Transverse colon (tissue), 4 donors: ENCODE data around the gene PTPRA. TPM values are rescaled to one million over a fixed set of nuclear protein-coding genes. Genes with fewer than 3 reads are reported as not detected.
"Not testable (repeated sequence)": the region's sequence is repeated elsewhere in the genome, so short reads cannot be mapped to it uniquely, and the experiment has no call there.

Experiments
- DNase-seq: peaks from one replicate; pipeline ENCODE4 v3.0.0-alpha.2; 2019
- H3K27ac ChIP-seq, 4 donors: fragments of 200-600 bp; sonication (generic); 2 replicates each; pipeline ENCODE4 v1.5.1; 2016 to 2018; ENCODE audit warnings: inconsistent platforms in 4 of 4
- H3K27me3 ChIP-seq: fragments of 200-600 bp; sonication (generic); 2 replicates; pipeline ENCODE4 v1.5.1; 2017; ENCODE audit warnings: inconsistent platforms
- H3K36me3 ChIP-seq, 4 donors: fragments of 200-600 bp; sonication (generic); 2 replicates each; pipeline ENCODE4 v1.5.1; 2017 to 2019; ENCODE audit warnings: inconsistent platforms in 4 of 4
- H3K4me1 ChIP-seq, 4 donors: fragments of 200-600 bp; sonication (generic); 2 replicates each; pipeline ENCODE4 v1.5.1; 2017 to 2020; ENCODE audit warnings: inconsistent platforms in 4 of 4
- H3K4me3 ChIP-seq, 4 donors: fragments of 200-600 bp; sonication (generic); 1 replicate in 1 of 4; 2 replicates in 3 of 4; pipeline versions ENCODE4 v1.5.1 to v1.6.1; 2017 to 2019; ENCODE audit warnings: inconsistent platforms in 4 of 4
- H3K9me3 ChIP-seq, 2 donors: fragments of 200-600 bp; sonication (generic); 2 replicates each; pipeline ENCODE4 v1.5.1; 2017 to 2019; ENCODE audit warnings: inconsistent platforms in 2 of 2
- EP300 ChIP-seq: sonication (generic); formaldehyde crosslinking; IDR thresholded peaks from one replicate; pipeline ENCODE4 v1.6.1; 2017; ENCODE audit warnings: antibody characterized with exemption, low read depth
- POLR2A ChIP-seq: fragments of 450-650 bp; IDR thresholded peaks from one replicate; pipeline ENCODE4 v1.6.1; 2016; ENCODE audit warnings: antibody characterized with exemption, mild to moderate bottlenecking, moderate library complexity
- POLR2AphosphoS5 ChIP-seq, 3 donors: sonication (generic); formaldehyde crosslinking; IDR thresholded peaks; one replicate each; pipeline ENCODE4 v1.6.1; 2016; ENCODE audit warnings: antibody characterized with exemption in 3 of 3
- WGBS, 2 donors: methylation state at CpG; one replicate each; pipeline ENCODE4 v1.1.5; 2018; ENCODE audit warnings: low coverage in 1 of 2; 5-methylcytosine and 5-hydroxymethylcytosine counted together
- in situ Hi-C, 4 donors: fragments of 200-750 bp; cut with MboI; loops; one replicate each; pipeline versions ENCODE4 v1.15.0 to v1.15.1; 2017; ENCODE audit warnings: low sequenced_read_pairs in 3 of 4, low pct_ligation_motif_present in 1 of 4, low pct_unique_long_range_greater_than_20kb in 1 of 4
- intact Hi-C: fragments of 100-400 bp; cut with DNase I; formaldehyde crosslinking; loops from one replicate; pipeline ENCODE4 v1.15.1; 2023; ENCODE audit warnings: low total_unique reads
- total RNA-seq, 4 donors: library from RNA; depleted of rRNA; stranded (reverse); fragments of >200 nt; gene quantifications; one replicate each; pipeline ENCODE4 v1.1.0, GENCODE V29; 2016
- TF ChIP-seq, protein P1 (sequence below), 5 experiments: fragments of 200-600 bp in 3 of 5; fragments of 450-650 bp in 2 of 5; sonication (generic) in 3 of 5; IDR thresholded peaks; 1 replicate in 2 of 5; 2 replicates in 3 of 5; pipeline ENCODE4 v1.5.1; 2016 to 2017; ENCODE audit warnings: antibody characterized with exemption in 5 of 5, inconsistent platforms in 3 of 5, mild to moderate bottlenecking in 2 of 5, moderate library complexity in 1 of 5

Gene PTPRA
- total RNA-seq, 4 donors from 2014 or later = 32.2 to 55.8 (median 45.8) TPM

GRCh38 chr20:3071610-3072529 lies 198.6 kb downstream of the PTPRA start, which contains the start of gene OXT:
Gene OXT (plus strand): TSS chr20:3071620. CDS start chr20:3071656, 36 bp downstream.
- peak; percentile 57 for DNase-seq
- in situ Hi-C loops (loop anchor here in 2 of 4 donors (25.0 kb wide), 1 partner anchor 240 kb away; no protein-coding TSS in a partner anchor), intact Hi-C loops (no loop called here)
- H3K27ac ChIP-seq = no peak within 1 kb of the TSS
- no peaks in the 10 kb centered on the region for H3K9me3 ChIP-seq
- no peaks in the 10 kb centered on the region for H3K36me3 ChIP-seq
- no peak for TF ChIP-seq EP300
- H3K4me1 ChIP-seq = peaks cover 0 to 12% (median 9%) of the 10 kb centered on the region in 4 donors
- 35% methylated on average over 27 of the region's 95 CpGs; no CpG with 5 or more reads in 1 of the 2 donors for WGBS, 2 donors
- peak within 1 kb of the TSS; percentile 22 to 57 (median 48) for H3K4me3 ChIP-seq
- H3K27me3 ChIP-seq = peaks cover 31% of the 10 kb centered on the region

DNA sequence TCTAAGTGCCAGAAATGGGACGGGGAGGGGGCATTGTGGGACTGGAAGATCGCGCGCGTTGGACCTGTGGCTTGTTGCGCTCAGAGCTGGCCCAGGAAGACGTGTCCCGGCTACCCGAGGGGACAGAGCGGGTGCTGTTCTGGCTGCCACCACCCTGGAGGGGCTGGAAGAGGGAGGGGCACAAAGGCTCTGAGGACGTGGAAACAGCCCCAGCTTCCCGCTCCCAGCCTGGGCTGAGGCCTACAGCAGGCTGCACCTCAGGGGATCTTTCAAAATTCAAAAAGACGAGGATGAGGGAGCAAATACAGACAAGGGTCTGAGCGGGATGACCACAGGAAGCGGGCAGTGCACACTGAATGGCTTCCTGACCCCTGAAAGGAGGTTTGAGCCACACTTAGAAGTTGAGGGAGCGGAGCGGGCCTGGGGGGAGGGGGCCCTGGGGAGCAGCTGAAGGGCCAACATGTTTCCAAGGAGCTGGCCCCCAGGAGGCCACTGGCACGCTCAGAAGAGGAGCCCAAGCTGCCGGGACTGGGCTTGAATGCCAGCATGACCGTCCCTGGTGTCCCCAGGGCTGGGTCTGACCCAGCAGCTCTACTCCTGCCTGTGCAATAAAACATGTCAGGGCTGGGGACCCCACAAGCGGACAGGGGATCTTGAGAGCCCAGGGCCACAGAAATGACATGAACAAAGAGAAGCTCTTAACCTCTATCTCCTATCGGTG lies 199.4 kb downstream of the PTPRA start:
- Histone ChIP-seq H3K27me3 (peaks cover 31% of the 10 kb centered on the region), H3K4me3 (peak overlapping the region in 2 of 4 donors; percentile 22 to 57), H3K27ac (no peak overlapping the region), H3K4me1 (peaks cover 0 to 12% (median 9%) of the 10 kb centered on the region in 4 donors), H3K36me3 (no peaks in the 10 kb centered on the region), H3K9me3 (no peaks in the 10 kb centered on the region)
- 64 to 82% methylated on average over 2 to 22 of the region's 22 CpGs for WGBS, 2 donors
- no peak for DNase-seq
- in situ Hi-C loops = loop anchor here in 2 of 4 donors (25.0 kb wide), 1 partner anchor 240 kb away; no protein-coding TSS in a partner anchor
- intact Hi-C loops = no loop called here
- TF ChIP-seq, protein P1, sequence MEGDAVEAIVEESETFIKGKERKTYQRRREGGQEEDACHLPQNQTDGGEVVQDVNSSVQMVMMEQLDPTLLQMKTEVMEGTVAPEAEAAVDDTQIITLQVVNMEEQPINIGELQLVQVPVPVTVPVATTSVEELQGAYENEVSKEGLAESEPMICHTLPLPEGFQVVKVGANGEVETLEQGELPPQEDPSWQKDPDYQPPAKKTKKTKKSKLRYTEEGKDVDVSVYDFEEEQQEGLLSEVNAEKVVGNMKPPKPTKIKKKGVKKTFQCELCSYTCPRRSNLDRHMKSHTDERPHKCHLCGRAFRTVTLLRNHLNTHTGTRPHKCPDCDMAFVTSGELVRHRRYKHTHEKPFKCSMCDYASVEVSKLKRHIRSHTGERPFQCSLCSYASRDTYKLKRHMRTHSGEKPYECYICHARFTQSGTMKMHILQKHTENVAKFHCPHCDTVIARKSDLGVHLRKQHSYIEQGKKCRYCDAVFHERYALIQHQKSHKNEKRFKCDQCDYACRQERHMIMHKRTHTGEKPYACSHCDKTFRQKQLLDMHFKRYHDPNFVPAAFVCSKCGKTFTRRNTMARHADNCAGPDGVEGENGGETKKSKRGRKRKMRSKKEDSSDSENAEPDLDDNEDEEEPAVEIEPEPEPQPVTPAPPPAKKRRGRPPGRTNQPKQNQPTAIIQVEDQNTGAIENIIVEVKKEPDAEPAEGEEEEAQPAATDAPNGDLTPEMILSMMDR (IDR thresholded peaks at IDR 0.05) = no peak
- TF ChIP-seq POLR2A (no peak), EP300 (no peak), POLR2AphosphoS5 (IDR thresholded peaks at IDR 0.05) (no peak)

DNA sequence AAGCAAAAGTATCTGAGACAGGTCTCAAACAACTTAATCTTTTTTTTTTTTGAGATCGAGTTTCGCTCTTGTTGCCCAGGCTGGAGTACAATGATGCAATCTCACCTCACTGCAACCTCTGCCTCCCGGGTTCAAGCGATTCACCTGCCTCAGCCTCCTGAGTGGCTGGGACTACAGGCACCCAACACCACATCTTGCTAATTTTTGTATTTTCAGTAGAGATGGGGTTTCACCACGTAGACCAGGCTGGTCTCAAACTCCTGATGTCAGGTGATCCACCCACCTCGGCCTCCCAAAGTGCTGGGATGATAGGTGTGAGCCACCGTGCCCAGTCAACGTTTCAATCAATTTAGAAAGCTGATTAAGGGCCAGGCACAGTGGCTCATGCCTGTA lies 200.0 kb downstream of the PTPRA start:
- H3K9me3 ChIP-seq, H3K36me3 ChIP-seq, H3K27ac ChIP-seq, intact Hi-C loops, DNase-seq, H3K4me3 ChIP-seq: not testable (repeated sequence)
- in situ Hi-C loops = loop anchor here in 2 of 4 donors (25.0 kb wide), 1 partner anchor 239 kb away; no protein-coding TSS in a partner anchor
- peaks cover 31% of the 10 kb centered on the region for H3K27me3 ChIP-seq
- 86 to 87% methylated on average over 2 to 8 of the region's 8 CpGs for WGBS, 2 donors
- H3K4me1 ChIP-seq = peaks cover 0 to 12% (median 9%) of the 10 kb centered on the region in 4 donors

GRCh38 chr20:3074812-3075211 lies 201.5 kb downstream of the PTPRA start:
- intact Hi-C loops = no loop called here
- Histone ChIP-seq H3K4me3 (no peak overlapping the region), H3K4me1 (peaks cover 0 to 12% (median 9%) of the 10 kb centered on the region in 4 donors), H3K27ac (no peak overlapping the region), H3K27me3 (peaks cover 40% of the 10 kb centered on the region), H3K9me3 (no peaks in the 10 kb centered on the region), H3K36me3 (no peaks in the 10 kb centered on the region)
- in situ Hi-C loops = loop anchor here in 2 of 4 donors (25.0 kb wide), 1 partner anchor 237 kb away; no protein-coding TSS in a partner anchor
- WGBS, 2 donors = 20 to 44% methylated on average over 3 to 6 of the region's 6 CpGs
- TF ChIP-seq POLR2A (no peak), POLR2AphosphoS5 (IDR thresholded peaks at IDR 0.05) (no peak), EP300 (no peak)
- TF ChIP-seq, protein P1 (IDR thresholded peaks at IDR 0.05) = no peak
- no peak for DNase-seq

DNA sequence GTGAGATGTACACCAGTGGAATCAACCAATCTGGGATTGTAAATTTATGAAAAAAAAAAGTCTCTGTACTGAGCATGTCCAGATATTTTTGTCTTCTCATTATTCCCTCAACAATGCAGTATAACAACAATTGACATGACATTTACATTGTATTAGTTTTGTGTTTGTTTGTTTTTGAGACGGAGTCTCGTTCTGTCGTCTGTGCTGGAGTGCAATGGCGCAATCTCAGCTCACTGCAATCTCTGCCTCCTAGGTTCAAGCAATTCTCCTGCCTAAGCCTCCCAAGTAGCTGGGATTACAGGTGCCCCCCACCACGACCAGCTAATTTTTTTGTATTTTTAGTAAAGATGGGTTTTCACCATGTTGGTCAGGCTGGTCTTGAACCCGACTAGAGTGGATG lies 202.0 kb downstream of the PTPRA start:
- H3K4me3 ChIP-seq, H3K36me3 ChIP-seq, H3K9me3 ChIP-seq, DNase-seq, H3K27ac ChIP-seq, intact Hi-C loops, in situ Hi-C loops: not testable (repeated sequence)
- Histone ChIP-seq H3K4me1 (peaks cover 0 to 12% (median 9%) of the 10 kb centered on the region in 4 donors), H3K27me3 (peaks cover 43% of the 10 kb centered on the region)
- WGBS, 2 donors = 67 to 82% methylated on average over 4 to 6 of the region's 6 CpGs
